ENCODE measurements around the gene HDHD3. TPM values are rescaled to one million over a fixed set of nuclear protein-coding genes. Genes with fewer than 3 reads are reported as not detected.

Gene HDHD3
- polyA plus RNA-seq, 1 of the 3 experiments (the other 2 are of a cell fraction): 17.1 TPM

DNA sequence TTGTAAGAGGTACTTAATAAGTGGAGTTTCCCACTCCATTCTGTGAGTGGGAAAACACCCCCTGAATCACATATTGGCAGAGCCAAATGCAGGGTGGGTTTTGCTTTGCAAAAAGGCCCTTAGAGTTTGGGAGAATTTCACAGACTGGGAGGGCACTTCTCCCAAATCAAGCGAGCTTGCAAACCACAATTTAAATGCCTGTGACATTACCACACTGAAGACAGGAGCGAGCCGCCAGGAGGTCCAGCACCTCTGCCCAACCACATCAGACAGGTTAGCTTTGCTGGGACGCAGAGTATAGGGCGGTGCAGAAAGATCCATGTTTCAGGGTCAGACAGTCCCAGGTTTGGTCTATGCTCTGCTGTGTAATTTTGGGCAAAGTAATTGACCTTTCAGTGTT, 22.0 kb upstream of the HDHD3 start:
- Histone ChIP-seq H3K36me3 (replicated peaks in 1 of 2; ENCODE audit: control insufficient read depth in 1 of 2, insufficient read depth in 2 of 2, low read length in 1 of 2) (no peaks in the 10 kb centered on the region), H3F3A (replicated peaks; ENCODE audit: insufficient read depth) (peaks cover 6% of the 10 kb centered on the region), H3K9me3 (no peaks in the 10 kb centered on the region), H3K79me2 (ENCODE audit: insufficient read depth) (peaks cover 6% of the 10 kb centered on the region), H3K4me2 (peak overlapping the region; percentile 47), H3K9me2 (no peaks in the 10 kb centered on the region), H3K4me3 (ENCODE audit: low read depth in 2 of 2, low read length in 1 of 2) (no peak overlapping the region), H3K27ac (ENCODE audit: low read depth in 2 of 2, low read length in 1 of 2) (no peak overlapping the region), H3K4me1 (ENCODE audit: control insufficient read depth in 1 of 2, insufficient read depth in 2 of 2, low read depth in 1 of 2, low read length in 1 of 2) (peaks cover 8 to 10% of the 10 kb centered on the region in 2 experiments; a peak in 1 of 4 replicates), H2AFZ (ENCODE audit: low read depth) (no peak overlapping the region), H4K20me1 (ENCODE audit: insufficient read depth) (no peaks in the 10 kb centered on the region), H3K27me3 (ENCODE audit: insufficient read depth) (no peaks in the 10 kb centered on the region), H3K9ac (no peak overlapping the region)
- 95% methylated on average over 5 of the region's 5 CpGs for WGBS (ENCODE audit: low lambda C conversion rate)
- CTCF ChIA-PET: interaction anchor here (0.9 to 14.1 kb wide), 5 partner anchors 11 to 192 kb away, joined by 3 to 145 read pairs (median 6); partner anchors contain the start of genes C9orf43 and POLE3
- TF ChIP-seq GATA2 (CRISPR knock-in tag; IDR thresholded peaks at IDR 0.05) (no peak), SIN3A (IDR thresholded peaks at IDR 0.05; ENCODE audit: borderline replicate concordance, low read depth, low read length) (no peak), GABPA (IDR thresholded peaks at IDR 0.05; ENCODE audit: low read depth) (no peak), RCOR1 (IDR thresholded peaks at IDR 0.05; ENCODE audit: low read length) (no peak)
- TF ChIP-seq, protein P1, sequence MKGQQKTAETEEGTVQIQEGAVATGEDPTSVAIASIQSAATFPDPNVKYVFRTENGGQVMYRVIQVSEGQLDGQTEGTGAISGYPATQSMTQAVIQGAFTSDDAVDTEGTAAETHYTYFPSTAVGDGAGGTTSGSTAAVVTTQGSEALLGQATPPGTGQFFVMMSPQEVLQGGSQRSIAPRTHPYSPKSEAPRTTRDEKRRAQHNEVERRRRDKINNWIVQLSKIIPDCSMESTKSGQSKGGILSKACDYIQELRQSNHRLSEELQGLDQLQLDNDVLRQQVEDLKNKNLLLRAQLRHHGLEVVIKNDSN (IDR thresholded peaks at IDR 0.05; ENCODE audit: borderline replicate concordance, low read depth): no peak
- TF ChIP-seq, protein P2, sequence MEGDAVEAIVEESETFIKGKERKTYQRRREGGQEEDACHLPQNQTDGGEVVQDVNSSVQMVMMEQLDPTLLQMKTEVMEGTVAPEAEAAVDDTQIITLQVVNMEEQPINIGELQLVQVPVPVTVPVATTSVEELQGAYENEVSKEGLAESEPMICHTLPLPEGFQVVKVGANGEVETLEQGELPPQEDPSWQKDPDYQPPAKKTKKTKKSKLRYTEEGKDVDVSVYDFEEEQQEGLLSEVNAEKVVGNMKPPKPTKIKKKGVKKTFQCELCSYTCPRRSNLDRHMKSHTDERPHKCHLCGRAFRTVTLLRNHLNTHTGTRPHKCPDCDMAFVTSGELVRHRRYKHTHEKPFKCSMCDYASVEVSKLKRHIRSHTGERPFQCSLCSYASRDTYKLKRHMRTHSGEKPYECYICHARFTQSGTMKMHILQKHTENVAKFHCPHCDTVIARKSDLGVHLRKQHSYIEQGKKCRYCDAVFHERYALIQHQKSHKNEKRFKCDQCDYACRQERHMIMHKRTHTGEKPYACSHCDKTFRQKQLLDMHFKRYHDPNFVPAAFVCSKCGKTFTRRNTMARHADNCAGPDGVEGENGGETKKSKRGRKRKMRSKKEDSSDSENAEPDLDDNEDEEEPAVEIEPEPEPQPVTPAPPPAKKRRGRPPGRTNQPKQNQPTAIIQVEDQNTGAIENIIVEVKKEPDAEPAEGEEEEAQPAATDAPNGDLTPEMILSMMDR (IDR thresholded peaks at IDR 0.05): no peak
- DNase-seq: no peak
- POLR2A ChIA-PET: no interaction called here

DNA sequence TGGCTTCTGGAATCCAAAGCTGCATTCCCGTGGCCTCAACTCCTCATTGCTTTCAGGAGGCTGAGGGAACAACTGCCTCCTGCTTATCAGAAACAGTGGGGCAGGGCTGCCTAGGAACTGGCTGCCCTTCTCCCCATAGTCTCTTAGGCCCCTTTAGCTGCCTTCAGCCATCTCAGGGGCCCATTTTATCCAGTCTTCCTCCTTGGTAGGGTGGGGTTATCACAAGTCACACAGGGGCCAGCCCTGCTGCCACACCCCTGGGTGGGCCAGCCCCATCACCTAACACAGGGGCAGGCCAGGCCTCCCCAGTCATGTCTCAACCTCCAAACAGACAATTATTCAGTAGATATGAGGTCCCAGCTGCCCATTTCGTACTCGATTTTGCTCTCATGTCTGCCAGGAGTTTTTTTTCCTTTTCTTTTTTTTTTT, 20.4 kb upstream of the HDHD3 start:
- Histone ChIP-seq H3K4me1 (ENCODE audit: control insufficient read depth in 1 of 2, insufficient read depth in 2 of 2, low read depth in 1 of 2, low read length in 1 of 2) (peaks cover 8 to 10% of the 10 kb centered on the region in 2 experiments; a peak in 1 of 4 replicates), H4K20me1 (ENCODE audit: insufficient read depth) (no peaks in the 10 kb centered on the region), H3K9me2 (no peaks in the 10 kb centered on the region), H3K27ac (ENCODE audit: low read depth in 2 of 2, low read length in 1 of 2) (no peak overlapping the region), H3F3A (replicated peaks; ENCODE audit: insufficient read depth) (peaks cover 6% of the 10 kb centered on the region), H3K79me2 (ENCODE audit: insufficient read depth) (peaks cover 6% of the 10 kb centered on the region), H3K9ac (no peak overlapping the region), H3K9me3 (no peaks in the 10 kb centered on the region), H3K36me3 (replicated peaks in 1 of 2; ENCODE audit: control insufficient read depth in 1 of 2, insufficient read depth in 2 of 2, low read length in 1 of 2) (peaks cover 0 to 3% of the 10 kb centered on the region in 2 experiments), H3K27me3 (ENCODE audit: insufficient read depth) (no peaks in the 10 kb centered on the region), H2AFZ (ENCODE audit: low read depth) (no peak overlapping the region), H3K4me2 (no peak overlapping the region), H3K4me3 (ENCODE audit: low read depth in 2 of 2, low read length in 1 of 2) (no peak overlapping the region)
- DNase-seq: peak; percentile 4
- TF ChIP-seq SMC3 (IDR thresholded peaks at IDR 0.05; ENCODE audit: low read depth, low read length) (no peak), NRF1 (IDR thresholded peaks at IDR 0.05; ENCODE audit: low read depth, low read length) (no peak), ELF1 (IDR thresholded peaks at IDR 0.05) (no peak), RXRA (IDR thresholded peaks at IDR 0.05; ENCODE audit: borderline replicate concordance, low read depth) (no peak), NFIC (IDR thresholded peaks at IDR 0.05; ENCODE audit: borderline replicate concordance) (no peak), TEAD4 (IDR thresholded peaks at IDR 0.05; ENCODE audit: borderline replicate concordance, insufficient read depth) (no peak), RFX5 (IDR thresholded peaks at IDR 0.05; ENCODE audit: low read length) (no peak), TAF1 (IDR thresholded peaks at IDR 0.05; ENCODE audit: borderline replicate concordance, low read depth, low read length) (no peak), JUND (IDR thresholded peaks at IDR 0.05) (no peak), EZH2phosphoT487 (IDR thresholded peaks at IDR 0.05; ENCODE audit: borderline replicate concordance, low read depth) (no peak), RCOR1 (IDR thresholded peaks at IDR 0.05; ENCODE audit: low read length) (no peak), FOXM1 (IDR thresholded peaks at IDR 0.05; ENCODE audit: low read depth) (no peak), GATA2 (CRISPR knock-in tag; IDR thresholded peaks at IDR 0.05) (no peak)
- TF ChIP-seq, protein P1 (IDR thresholded peaks at IDR 0.05; ENCODE audit: borderline replicate concordance, low read depth): no peak
- TF ChIP-seq, protein P2 (IDR thresholded peaks at IDR 0.05): no peak
- TF ChIP-seq, protein P3, sequence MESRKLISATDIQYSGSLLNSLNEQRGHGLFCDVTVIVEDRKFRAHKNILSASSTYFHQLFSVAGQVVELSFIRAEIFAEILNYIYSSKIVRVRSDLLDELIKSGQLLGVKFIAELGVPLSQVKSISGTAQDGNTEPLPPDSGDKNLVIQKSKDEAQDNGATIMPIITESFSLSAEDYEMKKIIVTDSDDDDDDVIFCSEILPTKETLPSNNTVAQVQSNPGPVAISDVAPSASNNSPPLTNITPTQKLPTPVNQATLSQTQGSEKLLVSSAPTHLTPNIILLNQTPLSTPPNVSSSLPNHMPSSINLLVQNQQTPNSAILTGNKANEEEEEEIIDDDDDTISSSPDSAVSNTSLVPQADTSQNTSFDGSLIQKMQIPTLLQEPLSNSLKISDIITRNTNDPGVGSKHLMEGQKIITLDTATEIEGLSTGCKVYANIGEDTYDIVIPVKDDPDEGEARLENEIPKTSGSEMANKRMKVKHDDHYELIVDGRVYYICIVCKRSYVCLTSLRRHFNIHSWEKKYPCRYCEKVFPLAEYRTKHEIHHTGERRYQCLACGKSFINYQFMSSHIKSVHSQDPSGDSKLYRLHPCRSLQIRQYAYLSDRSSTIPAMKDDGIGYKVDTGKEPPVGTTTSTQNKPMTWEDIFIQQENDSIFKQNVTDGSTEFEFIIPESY (IDR thresholded peaks at IDR 0.05; ENCODE audit: borderline replicate concordance, low read depth): no peak
- ChIA-PET POLR2A (no interaction called here), CTCF (no interaction called here)
- WGBS (ENCODE audit: low lambda C conversion rate): 80% methylated on average over 3 of the region's 3 CpGs

All from SK-N-SH (cell line).